RCC 7860 (cell line): Measurements from ENCODE around the gene TENM3.

Source experiments
- DNase-seq: peaks from one replicate; pipeline ENCODE4 v3.0.0-alpha.2; 2015; ENCODE audit warnings: low spot score
- FAIRE-seq: peaks from 2 replicates; lab custom pipeline; 2012; peaks lifted over from hg19 to GRCh38; lab: Jason Lieb, UNC

TENM3 gene

DNA sequence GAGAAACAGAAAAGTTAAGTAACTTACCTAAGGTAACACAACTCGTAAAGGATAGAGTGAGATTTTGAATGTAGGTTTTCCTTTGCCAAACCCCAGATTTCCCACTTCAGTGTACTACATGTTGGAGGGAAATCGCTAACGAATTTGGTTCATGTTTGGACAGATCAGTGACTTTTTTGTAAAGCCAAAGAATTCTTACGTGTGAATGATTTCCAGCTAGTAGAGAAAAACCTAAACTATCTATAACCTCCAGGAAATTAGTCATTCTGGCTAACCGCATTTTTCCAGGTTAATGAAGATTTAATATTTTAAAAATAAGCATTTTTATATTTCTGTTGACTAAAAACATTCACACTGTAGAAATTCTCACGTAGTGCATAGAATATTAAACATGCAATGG lies 7.2 kb downstream of the TENM3 start:
- FAIRE-seq (peak; percentile 85), DNase-seq (peak; percentile 34)

DNA sequence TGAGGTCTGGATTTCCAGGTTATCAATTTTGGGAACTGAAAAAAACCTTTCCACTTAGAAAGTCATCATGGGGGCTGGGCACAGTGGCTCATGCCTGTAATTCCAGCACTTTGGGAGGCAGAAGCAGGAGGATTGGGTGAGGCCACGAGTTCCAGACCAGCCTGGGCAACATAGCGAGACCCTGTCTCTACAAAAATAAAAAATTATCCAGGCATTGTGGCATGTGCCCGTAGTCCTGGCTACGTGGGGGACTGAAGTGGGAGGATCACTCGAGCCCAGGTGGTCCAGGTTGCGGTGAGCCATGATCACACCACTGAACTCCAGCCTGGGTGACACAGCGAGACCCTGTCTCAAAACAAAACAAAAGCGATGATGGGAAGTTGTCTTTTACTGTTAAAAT lies 7.9 kb downstream of the TENM3 start:
- DNase-seq, result no peak
- FAIRE-seq, result no peak

DNA sequence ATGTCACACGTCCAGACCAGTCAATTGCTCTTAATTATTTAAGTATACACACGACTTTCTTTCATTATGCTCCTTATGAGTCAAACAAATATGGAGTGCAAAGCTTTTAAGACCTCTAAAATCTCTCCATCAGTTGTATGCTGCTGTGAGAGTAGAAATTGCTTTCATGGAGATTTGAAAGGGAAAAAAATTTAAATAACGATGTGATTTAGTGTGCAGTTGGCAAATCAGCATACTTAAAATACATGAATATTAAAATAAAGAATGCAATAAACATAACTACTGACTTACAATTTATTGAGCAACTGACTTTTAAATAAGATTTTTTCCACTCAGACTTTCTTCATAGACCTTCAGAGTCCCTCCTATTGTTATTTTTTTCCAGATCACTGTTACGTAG lies 9.0 kb downstream of the TENM3 start:
- no peak for FAIRE-seq

DNA sequence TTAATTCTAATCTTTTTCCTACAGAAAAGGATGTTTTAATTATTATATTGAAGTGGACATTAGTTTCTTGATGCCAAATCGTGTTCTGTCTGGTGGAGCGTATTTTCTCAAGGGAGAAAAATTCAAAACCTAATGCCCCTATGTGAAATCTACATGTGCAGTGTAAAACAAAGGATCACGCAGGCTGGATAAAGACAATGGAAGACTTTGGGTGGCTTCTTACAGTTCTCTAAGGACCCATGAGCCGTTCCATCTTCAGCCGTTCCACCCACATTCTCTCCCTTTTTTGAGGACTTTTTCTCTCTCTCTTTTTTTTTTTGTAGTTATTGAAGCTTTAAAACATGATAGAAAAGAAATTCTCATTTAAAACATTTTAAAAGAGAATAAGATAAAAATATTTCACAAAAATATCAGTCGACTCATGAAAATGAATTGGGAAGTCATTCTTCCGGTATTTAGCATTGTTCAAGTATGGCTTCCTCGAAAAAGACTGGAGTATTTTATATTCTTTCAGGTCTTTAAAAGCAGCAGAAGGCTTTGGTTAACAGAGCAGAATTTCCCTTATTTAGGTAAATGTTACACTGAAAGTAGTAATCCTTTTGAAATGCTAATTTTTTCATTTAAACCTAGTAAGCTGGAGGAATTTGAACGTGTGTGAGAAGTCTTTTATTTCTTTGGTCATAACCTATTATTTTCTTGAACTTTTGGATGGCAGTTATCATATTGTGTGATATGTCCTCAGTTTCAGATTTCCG lies 11.0 kb downstream of the TENM3 start:
- FAIRE-seq (no peak), DNase-seq (no peak)

More for the DNA sequence above, 9.0 kb downstream of the TENM3 start:
- DNase-seq, result no peak

DNA sequence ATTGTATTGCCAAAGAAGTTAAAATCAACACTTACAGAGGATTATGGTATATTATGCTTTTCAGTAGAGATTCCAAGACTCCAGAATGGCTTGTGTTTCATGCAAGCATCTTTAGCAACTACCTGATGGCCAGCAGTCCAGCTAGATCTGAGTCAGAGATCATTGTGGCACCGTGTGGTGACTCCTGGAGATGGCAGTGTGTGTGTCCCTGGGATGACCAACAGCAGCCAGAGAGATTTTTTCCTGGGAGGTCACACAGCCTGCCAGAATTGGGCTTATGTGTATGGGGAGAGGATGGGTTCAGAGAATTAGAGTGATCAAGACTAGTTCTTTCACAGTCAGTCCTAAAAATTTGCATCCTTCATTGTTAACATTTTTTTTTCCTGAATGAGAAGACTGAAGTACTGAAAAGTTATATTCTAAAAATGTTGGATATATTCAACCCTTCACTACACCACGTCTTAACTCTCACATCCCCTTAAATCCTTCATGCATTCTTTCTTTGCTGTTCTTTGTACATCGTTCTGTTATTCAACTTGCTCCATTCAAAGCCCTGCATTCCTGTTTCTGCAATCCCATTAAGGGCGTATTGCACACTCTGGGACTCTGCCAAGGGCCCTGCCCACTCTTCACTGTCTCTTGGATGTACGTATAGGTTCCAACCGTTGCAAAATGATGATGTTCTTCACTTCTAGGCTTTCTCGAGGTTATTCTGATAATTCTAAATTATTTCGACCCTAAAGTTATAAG lies 12.4 kb downstream of the TENM3 start:
- DNase-seq (peak; percentile 20), FAIRE-seq (no peak)

DNA sequence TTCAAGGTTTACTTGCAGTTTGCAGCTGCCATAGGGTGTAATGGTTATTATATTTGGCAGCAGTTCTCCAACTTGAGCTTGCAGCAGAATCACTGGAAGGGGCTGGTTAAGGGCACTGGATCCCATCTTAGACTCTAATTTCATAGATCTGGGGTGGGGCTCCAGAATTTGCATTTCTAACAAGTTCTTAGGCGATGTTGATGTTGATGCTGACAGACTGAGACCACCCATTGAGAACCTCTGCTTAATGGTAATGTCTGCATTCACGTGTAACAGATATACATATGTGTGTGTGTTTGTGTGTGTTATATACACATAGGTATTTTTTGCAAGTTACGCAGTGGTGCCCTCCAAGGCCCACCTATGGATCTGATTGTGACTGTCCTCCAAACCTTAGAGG lies 13.8 kb downstream of the TENM3 start:
- DNase-seq, result no peak
- FAIRE-seq, result no peak

DNA sequence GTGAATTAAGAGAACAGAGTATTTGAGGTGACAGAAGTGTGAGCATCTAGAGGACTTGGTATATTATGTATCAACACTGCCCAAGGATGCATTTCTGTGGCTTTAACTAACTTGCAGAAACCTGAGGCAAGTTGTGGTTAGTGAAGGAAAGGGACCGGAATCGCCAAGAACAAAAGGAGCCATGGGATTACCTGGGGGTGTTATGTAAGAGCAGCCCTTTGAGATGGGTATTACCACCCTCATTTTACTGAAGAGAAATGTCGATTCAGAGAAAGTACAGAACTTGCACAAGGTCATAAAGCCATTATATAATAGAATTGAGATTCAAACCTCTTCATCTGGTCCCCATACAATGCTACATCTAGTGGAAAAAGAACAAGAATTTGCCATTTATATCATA lies 14.3 kb downstream of the TENM3 start:
- DNase-seq, result no peak
- FAIRE-seq, result no peak

DNA sequence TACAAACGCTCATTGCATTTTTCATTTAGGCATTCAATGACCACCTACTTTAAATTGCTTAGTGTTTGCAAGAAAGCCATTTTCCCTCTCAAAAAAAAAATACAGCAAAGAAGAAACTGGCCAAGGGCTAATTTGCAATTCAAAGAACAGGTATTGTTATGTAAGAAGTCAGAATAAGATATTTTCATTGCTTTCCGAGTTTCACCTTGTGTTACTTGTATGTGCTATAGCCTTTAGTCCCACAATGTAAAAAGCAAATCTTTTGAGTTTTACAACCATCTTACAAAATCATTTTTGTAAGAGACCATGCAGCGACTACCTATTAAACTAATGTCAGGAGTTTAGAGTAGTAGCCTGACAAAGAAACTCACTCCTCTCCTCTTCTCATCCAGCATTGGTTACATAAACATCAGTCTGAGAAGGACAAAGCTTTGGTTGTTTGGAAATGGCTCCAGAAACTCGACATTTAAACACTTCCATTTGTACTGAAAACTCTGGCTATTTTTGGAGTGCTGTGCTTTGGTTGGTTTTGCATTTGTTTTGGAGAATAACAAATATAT lies 15.3 kb downstream of the TENM3 start:
- FAIRE-seq, result no peak
- no peak for DNase-seq

DNA sequence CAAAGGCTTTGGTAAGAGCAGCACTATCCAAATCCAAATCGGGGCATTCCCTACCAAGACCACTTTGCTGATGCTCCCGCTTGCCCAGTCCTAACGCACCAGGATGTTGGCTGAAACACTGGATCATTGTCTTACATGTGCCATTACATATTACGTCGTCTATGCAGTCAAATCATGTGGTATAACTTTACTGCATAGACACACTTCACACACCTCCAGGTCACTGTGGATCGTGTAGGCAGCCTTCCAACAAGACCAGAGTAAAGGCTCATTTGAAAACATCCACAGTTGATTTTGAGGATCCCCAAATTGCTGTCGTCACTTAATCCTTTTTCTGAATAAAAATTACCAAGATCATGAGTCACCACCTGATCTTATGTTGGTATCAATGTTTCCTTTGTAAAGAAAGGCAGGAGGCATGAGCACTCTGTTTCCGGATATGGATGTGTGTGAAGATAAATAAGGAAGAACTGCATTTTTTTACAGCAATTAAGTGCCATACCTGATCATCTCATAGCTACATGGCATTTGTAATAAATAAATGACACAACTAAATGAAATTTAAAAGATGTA lies 18.5 kb downstream of the TENM3 start:
- DNase-seq, result no peak
- no peak for FAIRE-seq

DNA sequence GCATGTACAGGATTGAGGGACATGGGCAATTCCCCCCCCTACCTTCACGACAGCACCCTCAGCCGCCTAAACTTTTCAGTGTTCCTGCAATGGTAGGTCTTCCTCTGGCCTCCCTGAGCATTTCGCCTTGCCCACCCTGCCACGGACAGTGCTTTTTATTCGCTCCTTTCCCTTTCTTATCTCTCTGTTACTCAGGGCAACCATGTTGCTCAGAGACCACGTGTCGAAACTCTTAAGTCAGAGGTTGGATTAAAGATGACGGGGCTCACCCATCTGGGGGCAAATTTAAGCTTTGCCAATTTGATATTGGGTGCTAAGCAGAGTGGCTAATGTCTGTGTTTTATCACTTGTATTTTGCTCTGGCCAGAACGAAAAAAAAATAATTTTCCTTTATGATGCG lies 20.4 kb downstream of the TENM3 start:
- FAIRE-seq (no peak), DNase-seq (no peak)

DNA sequence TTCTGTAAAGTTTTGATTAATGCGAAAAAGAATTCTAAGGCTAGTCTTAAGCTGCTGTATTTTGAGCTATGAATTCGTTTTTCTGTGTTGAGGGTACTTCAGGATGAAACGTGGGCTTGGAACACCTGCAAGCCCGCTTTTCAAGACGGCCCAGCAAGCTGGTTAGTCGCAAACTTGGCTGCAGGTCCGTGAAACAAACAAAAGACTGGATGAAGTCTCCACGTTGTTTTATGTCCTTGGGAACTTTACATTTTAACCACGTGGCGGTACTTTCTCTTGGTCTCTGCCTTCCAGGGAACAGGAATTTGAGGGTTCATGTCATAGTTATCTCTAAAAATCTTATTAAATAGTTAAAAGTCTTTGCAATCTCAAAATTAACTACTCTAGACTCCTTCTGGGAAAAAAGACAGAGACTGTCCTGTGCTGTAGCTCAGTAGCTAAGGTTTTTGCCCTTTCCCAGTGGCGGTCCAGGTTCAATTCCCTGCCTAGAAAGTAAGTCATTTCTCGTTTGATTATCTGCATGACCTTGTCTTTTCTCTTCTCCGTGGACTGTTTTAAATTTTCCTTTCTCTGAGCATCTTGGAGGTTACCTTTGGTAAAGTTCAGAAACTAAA lies 21.0 kb downstream of the TENM3 start:
- DNase-seq (no peak), FAIRE-seq (no peak)

DNA sequence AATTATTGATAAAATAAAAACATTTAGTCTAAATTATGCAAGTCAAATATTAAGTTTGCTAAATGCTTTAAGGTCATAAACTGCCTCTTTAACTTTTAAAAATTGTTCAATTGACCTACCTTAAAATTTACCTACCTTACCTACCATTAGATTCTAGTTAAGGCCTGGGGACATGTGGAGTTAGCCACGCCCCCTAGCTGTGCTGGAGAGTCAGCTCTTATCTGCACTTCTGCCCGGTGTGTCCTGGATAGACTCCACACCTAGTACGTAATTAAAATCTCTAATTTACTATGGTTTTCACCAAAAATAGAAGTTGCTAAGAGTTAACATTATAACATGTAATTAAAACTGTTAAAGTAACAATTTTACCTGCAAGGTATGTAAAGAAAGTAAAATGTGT lies 22.7 kb downstream of the TENM3 start:
- no peak for DNase-seq
- no peak for FAIRE-seq

DNA sequence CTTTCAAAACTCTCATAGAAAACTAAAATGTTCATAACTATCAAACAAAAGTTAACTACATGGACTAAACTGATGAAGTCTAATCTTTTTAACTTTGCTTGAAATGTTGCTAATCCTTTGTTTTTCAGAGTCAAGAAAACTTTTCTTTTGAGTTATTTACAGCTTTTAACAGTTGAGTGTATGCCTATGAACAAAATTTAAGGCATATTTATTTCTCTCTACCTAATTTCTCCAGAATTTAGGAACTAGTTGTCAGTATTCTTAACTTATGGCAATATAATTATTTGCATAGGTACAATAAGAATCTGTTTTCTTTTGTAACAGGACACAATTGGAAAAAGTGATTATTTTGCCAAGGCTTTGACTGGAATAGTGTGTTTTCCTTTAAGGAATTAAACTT lies 23.8 kb downstream of the TENM3 start:
- FAIRE-seq (no peak), DNase-seq (no peak)

DNA sequence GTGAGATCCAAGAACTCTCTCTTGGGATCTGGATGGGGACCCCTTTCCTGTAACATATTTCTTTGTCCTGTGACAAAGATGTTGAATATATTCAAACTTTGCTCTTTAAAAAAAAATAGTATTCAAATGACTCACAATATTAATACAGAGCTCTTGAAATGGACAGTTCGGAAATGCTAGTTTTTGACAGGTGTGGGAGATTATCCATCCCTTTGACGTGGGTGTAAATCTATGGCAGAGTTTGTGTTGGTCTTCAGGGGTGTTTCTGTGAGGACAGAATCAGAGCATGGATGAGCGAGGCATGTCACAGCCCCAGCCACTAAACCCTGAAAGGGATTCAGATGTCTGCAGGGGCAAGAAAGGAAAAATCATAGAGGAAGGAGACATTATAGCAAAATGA lies 25.8 kb downstream of the TENM3 start:
- DNase-seq (no peak), FAIRE-seq (no peak)

DNA sequence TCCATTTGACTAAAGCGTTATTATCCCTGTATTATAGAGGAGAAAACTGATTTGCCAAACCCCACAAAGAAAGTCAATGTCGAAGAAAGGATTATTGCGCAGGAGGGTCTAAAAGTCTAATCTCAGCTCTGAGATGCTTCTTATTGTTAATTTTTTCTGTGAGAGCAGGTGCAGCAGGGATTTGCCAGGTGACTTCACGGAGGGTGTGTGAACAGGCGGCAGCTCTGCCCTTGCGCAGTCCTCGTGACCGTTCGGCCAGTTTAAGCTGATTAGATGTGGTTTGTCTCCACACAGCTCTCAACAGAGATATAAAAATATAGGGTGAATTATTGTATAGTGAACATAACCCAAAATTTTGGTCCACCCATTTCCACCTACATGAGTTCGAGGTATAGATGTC lies 28.5 kb downstream of the TENM3 start:
- FAIRE-seq, result no peak
- DNase-seq, result no peak

DNA sequence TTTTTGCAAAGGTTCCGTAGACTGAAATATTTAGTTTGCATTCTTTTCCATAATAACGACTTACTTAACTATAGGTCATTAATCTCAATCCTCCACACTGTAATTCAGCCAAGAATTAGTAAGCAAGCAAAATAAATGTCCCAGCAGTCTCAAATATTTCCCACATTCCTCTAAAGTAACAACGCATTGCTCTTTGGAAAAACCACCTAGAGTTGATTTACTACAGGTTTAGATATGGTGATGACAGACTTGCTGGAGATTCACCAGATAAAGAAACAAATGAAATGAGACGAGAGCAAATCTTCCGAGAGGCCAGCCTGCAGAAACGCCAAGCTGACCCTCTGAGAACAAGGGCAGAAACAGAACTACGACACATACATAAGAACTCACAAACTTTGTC lies 28.9 kb downstream of the TENM3 start:
- DNase-seq (no peak), FAIRE-seq (no peak)

DNA sequence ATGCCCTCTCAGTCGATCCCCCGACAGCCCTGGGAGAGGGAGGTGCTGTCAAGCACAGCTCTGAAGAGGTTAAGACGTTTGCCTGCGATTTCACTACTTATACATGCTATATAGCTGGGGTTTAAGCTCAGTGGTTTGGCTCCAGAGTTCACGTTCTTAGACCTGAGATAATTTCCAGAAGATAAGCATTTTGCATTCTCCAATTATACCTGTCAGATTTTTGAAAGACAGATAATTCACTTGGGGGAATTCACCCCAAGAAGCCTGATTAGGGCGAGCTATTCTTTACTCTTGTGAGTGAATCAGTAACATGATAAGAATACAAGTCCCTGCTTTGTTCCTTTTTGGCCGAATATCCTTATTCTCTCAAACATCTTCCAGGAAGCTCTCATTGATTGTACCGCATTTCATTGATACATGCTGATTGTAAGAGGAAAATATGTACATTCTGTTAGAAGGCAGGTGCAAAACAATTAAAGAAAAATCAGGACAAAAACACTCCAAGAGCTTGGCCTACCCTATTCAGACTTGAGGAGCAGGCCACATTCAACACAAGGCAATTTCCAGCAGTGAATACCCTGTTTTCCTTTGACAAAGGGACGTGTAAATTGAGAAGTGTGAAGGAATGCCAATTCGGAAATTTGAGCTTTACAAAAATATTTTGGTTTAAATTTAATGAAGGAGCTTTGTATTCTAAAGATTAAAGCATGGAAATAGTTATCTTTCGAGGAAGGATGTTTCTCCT lies 30.2 kb downstream of the TENM3 start:
- DNase-seq (no peak), FAIRE-seq (no peak)

DNA sequence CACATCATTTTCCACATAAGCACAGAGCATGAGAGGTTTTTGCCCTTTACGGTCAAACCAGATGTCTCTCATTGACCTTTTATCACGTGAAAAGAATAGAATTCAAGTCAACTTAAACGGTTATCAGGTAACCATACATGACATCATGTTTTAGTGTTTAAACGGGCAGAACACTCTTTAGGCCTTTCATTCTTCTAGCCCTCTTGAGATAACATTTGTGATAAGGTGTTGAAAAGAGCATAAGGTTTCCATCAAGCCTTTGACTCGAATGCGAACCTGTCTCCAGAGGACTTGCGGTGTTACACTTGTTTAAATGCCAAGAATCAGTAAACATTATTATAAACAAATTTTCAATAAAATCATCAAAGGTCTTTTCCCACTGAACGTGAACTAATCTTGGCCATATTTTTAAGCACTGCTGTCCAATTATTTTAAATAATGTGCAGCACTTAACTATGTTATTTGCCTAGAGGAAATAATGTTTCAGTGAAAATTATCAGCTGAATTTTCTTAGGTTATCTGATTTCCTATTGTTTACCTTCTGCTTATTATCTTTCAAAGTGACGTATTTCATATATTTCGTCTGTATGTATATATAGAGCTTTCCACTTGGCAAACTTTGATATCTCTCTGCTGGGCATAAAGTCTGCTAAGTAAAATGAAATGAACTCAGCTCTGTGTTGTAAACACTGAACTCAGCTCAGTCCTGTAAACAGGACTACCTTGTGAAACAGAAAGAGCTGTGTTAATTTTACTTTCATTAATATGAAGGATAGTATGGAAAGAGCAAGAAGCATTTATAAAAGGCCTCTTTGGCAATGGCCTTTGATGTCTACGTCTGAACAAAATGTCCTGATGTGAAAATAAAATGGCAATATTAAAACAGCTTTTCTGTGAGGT lies 33.3 kb downstream of the TENM3 start:
- FAIRE-seq, result no peak
- no peak for DNase-seq

DNA sequence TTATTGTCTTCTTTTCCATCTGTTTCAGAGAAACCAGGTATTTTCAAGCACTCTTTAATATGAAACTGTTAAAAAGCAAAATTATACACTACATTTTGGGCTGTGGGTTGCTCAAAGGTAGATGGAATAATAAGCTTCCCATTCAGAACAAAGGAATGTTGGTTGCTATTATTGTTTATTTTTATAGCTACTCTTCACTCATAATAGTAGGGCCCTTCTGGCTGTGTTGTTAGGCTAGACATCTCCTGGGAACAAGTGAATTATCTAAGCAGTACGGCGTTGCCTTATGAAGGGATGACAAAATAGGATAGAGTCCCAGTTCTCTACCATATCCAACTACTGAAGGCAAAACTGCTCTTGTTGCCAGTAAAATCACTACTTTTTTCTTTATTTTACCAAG lies 34.2 kb downstream of the TENM3 start:
- FAIRE-seq (no peak), DNase-seq (no peak)

DNA sequence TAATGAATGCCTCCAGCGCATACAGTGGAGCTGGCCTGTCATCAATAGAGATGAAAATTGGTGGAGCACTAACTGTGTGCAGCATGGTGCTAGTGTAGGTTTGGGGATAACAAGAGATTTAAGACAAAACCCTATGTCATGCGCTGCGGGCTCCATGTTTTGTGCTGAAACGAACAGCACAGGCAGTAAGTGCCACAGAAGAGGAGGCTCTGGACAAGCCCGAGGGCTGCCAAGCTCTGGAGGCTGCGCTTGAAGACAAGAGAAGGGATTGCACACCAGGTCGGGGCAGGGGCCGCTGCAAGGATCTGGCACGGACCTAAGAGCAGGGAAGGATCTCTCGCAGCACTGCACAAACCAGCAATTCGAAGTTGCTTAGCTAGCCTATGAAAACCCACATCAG lies 35.5 kb downstream of the TENM3 start:
- FAIRE-seq (no peak), DNase-seq (no peak)
